GM19463 (cell line): ENCODE data around the gene LPAR5.
A peak's percentile ranks its signal among the peaks of the same experiment; 100 is the strongest.

Experiments used
- ATAC-seq: cut with Tn5 transposase; IDR thresholded peaks from one replicate; pipeline ENCODE4 v1.9.1; 2021; ENCODE audit warnings: mild to moderate bottlenecking, moderate library complexity; ENCODE audit not compliant: unreplicated experiment

Gene LPAR5

GRCh38 chr12:6635856-6636531, at the start of gene LPAR5:
Gene LPAR5 (minus strand): TSS chr12:6635959. CDS start chr12:6621248, 14,711 bp downstream.
- peak; percentile 52 for ATAC-seq

- no peak for ATAC-seq
Measured at GRCh38 chr12:6684609-6685008, 48.9 kb upstream of the LPAR5 start.

DNA sequence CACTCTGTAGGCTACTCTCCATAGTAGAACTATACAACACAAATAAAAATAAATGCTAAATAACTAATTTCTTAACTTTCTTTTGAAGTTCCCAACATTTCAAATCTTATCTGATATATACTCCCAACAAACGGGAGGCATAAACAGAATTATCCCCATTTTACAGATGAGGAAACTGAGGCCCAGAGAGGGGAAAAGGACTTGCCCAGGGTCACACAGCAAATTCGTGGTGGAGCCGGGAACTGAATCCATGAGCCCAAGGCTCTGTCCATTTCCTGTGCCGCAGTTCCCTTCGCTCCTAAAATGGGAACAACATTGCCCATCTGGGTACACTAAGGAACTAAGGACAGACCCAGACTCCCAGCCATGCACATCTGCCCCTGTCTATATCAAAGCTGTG, 41.2 kb upstream of the LPAR5 start:
- ATAC-seq = no peak

DNA sequence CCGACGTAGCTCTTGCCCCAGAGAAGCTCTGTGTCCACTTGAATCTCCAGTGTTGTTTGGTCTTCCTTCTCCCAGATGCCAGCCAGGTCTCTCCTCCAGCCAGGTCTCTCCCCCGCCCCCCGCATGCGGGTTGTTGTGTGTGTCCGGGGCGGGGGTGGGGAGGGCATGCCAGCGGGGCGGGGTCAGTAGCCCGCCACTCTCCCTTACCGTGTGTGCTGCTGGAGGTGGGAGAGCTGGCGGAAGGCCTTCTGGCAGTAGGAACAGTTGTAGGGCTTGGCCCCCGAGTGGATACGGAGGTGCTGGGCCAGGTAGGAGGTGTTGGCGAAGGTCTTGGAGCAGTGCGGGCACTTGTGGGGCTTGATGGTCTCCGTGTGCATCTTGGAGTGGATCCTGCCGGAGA, 36.4 kb upstream of the LPAR5 start:
- ATAC-seq = no peak

DNA sequence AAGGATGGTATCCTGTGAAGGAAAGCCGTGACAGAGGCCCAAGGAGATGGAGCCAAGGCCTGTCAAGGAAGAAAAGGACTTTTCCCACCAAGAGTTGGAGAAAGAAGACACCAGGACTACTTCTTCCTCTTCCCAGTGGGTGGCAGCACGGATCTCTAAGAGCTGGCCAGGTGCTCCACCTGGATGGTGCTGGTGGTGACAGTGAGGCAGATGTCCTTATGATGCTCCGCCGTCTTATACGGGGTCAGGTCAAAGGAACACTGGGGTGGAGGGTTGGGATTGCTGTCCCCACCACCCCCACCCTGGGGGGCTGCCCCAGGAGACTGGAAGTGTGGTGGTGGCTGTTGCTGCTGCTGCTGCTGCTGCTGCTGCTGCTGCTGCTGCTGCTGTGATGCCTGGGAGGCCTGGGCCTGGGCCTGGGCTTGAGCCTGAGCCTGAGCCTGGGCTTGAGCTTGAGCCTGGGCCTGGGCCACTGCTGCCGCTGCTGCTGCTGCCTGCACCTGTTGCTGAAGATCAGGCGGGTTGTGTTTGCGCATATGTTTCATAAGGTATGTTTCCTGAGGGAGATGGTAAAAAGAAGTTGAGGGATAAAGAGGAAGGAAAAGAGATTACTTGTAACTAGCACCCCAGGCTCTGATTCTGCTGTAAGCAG, 31.9 kb upstream of the LPAR5 start:
- no peak for ATAC-seq

GRCh38 chr12:6666211-6666610, 30.5 kb upstream of the LPAR5 start:
- ATAC-seq = no peak

- no peak for ATAC-seq
Measured at GRCh38 chr12:6664902-6665301, 29.1 kb upstream of the LPAR5 start.

GRCh38 chr12:6662906-6663742, 27.4 kb upstream of the LPAR5 start, which contains the start of gene ING4:
Gene ING4 (minus strand): TSS chr12:6663119. CDS start chr12:6663101, 18 bp downstream.
- ATAC-seq = peak; percentile 100

GRCh38 chr12:6662602-6662905, 26.8 kb upstream of the LPAR5 start:
- peak; percentile 5 for ATAC-seq

GRCh38 chr12:6653987-6654386, 18.2 kb upstream of the LPAR5 start:
- no peak for ATAC-seq

- no peak for ATAC-seq
Measured at GRCh38 chr12:6653342-6653741, 17.6 kb upstream of the LPAR5 start.

DNA sequence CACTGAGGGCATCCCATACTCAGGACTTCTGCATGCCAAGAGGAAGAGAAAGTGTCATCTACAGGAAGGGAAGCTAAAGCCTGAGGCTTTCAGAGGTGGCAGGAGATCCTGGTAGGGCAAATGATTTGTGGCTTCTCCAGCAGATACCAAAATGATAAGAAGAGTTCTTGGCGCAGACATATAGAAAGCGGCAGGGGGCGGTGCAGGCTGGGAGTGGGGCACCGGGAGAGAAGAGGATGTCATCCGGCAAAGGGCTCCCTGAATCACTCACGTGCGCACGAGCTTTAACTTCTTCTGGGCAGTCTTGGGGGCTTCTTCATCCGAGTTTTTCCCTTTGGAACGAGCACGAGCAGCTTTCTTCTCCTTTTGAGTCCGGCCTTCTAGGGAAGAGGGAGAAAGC, 16.6 kb upstream of the LPAR5 start:
- ATAC-seq = no peak

- ATAC-seq = no peak
Measured at GRCh38 chr12:6650832-6651231, 15.1 kb upstream of the LPAR5 start.

- no peak for ATAC-seq
Measured at GRCh38 chr12:6647083-6647604, 11.4 kb upstream of the LPAR5 start, which contains the start of gene ACRBP. Gene ACRBP (minus strand): TSS chr12:6647432. CDS start chr12:6647366, 66 bp downstream.

GRCh38 chr12:6646276-6647082, 10.7 kb upstream of the LPAR5 start:
- ATAC-seq = no peak

- ATAC-seq = no peak
Measured at GRCh38 chr12:6644903-6645302, 9.1 kb upstream of the LPAR5 start.

DNA sequence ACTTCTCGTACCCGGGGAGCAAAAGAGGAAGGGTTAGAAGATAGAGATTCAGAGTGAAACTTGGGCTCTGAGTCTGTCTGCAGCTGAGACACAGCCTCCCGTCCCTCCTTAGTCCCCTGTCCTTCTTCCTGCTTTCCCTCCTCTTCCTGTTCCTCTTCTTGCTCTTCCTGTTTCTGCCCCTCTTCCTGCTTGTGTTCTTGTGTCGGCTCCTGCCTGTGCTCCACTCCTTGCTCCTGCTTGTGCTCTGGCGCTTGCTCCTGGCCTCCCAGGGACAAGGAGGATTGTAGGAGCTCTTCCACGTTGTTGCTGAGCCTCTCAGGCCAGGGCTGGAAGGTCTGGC, 8.5 kb upstream of the LPAR5 start:
- no peak for ATAC-seq

DNA sequence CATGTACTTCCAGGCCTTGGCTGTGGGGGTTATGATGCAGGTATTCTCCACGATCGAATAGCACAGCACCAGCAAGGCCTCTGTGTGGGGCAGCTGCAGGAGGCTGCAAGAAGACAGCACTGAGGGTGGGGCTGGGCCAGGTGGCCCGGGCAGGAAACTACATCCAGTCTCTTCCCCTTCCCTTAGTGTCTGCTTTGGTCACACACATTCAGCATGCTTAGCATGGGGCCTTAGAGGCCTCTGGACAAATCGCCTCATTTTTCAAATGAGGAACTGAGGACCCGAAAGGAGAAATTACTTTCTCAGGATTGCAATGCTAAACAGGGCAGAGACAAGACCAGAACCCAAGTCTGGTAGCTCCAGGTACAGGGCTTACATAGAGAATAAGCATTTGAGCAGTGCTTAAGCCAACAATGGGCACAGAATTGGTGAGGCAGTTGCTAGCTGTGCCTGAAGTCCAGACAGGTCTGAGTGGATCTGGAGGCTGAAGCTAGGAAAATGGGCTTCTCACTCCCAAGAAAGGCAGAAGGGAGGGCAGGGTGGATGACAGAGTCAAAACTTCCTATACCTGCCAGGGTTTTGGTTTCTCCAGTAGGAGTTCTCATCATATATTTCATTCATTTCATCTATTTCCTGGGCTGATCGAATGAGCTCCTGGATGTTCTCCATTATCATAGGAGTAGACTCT, 8.0 kb upstream of the LPAR5 start:
- ATAC-seq = no peak

GRCh38 chr12:6641131-6641530, 5.4 kb upstream of the LPAR5 start:
- no peak for ATAC-seq

DNA sequence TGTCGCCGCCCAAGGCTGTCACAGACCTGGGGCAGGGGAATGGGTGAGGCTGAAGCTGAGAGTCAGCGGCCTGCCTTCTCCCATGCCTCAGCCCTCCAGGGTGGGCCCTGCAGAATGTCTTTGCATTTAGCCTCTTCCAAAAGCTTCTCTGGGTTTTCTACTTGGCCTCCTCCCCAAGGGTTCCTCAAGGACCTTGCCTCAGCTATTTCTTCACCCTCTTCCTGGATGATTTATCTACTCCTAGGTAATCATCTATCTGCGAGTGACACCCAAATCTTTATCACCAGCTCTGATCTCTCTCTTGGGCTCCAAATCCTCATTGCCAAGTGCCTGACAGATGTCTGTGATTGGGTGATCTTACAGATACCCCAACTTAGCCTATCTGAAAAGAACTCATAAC, 4.7 kb upstream of the LPAR5 start:
- ATAC-seq = no peak
